DMS53 treated with DMSO at 0.1 percent for 48 hours (cell line): Measurements from ENCODE around the gene CCM2.

Source experiments
- DNase-seq: peaks from one replicate; lab custom pipeline; 2025; ENCODE audit not compliant: unreplicated experiment; lab: John Stamatoyannopoulos, UW

The CCM2 gene

GRCh38 chr7:44969049-44969700, 30.8 kb upstream of the CCM2 start:
- no peak for DNase-seq

GRCh38 chr7:44969701-44970522, 30.1 kb upstream of the CCM2 start:
- no peak for DNase-seq

GRCh38 chr7:44970523-44971051, 29.4 kb upstream of the CCM2 start:
- no peak for DNase-seq

- no peak for DNase-seq
Measured at GRCh38 chr7:44971188-44971901, 28.7 kb upstream of the CCM2 start.

- peak; percentile 27 for DNase-seq
Measured at GRCh38 chr7:44971902-44972441, 28.0 kb upstream of the CCM2 start.

GRCh38 chr7:44972562-44972961, 27.4 kb upstream of the CCM2 start:
- no peak for DNase-seq

GRCh38 chr7:44973610-44974401, 26.2 kb upstream of the CCM2 start:
- no peak for DNase-seq

GRCh38 chr7:44974549-44974948, 25.5 kb upstream of the CCM2 start:
- no peak for DNase-seq

- DNase-seq, result no peak
Measured at GRCh38 chr7:44975331-44976039, 24.5 kb upstream of the CCM2 start.

GRCh38 chr7:44976040-44976745, 23.8 kb upstream of the CCM2 start:
- no peak for DNase-seq

GRCh38 chr7:44976746-44977196, 23.2 kb upstream of the CCM2 start:
- DNase-seq, result no peak

GRCh38 chr7:44977304-44977958, 22.6 kb upstream of the CCM2 start:
- DNase-seq, result no peak

- no peak for DNase-seq
Measured at GRCh38 chr7:44977959-44978335, 22.1 kb upstream of the CCM2 start.

GRCh38 chr7:44978511-44979366, 21.3 kb upstream of the CCM2 start, which contains the start of gene MYO1G:
Gene MYO1G (minus strand): TSS chr7:44979015. CDS start chr7:44978961, 54 bp downstream.
- DNase-seq, result no peak

GRCh38 chr7:44979481-44980392, 20.3 kb upstream of the CCM2 start:
- no peak for DNase-seq

GRCh38 chr7:44980393-44981034, 19.5 kb upstream of the CCM2 start:
- no peak for DNase-seq
